ENCODE results near the gene DAAM2. TPM values are rescaled to one million over a fixed set of nuclear protein-coding genes. Genes with fewer than 3 reads are reported as not detected.

The DAAM2 gene
- total RNA-seq, 4 donors from 2014 or later, result 25.9 to 84.0 (median 48.5) TPM

- Histone ChIP-seq H3K9me3 (no peaks in the 10 kb centered on the region), H3K27ac (peak overlapping the region; percentile 22 to 88 (median 57)), H3K27me3 (no peaks in the 10 kb centered on the region), H3K36me3 (no peaks in the 10 kb centered on the region), H3K4me3 (no peak overlapping the region), H3K4me1 (peaks cover 21 to 64% of the 10 kb centered on the region in 2 donors)
- intact Hi-C loops (cut with DNase I; ENCODE audit: low total_unique reads) (no loop called here), in situ Hi-C loops (cut with MboI; ENCODE audit: low sequenced_read_pairs in 4 of 4) (no loop called here)
- ATAC-seq, result peak; percentile 46 to 51
- DNase-seq, result no peak
- no peak for TF ChIP-seq POLR2A (IDR thresholded peaks at IDR 0.05)
- TF ChIP-seq, protein P1, sequence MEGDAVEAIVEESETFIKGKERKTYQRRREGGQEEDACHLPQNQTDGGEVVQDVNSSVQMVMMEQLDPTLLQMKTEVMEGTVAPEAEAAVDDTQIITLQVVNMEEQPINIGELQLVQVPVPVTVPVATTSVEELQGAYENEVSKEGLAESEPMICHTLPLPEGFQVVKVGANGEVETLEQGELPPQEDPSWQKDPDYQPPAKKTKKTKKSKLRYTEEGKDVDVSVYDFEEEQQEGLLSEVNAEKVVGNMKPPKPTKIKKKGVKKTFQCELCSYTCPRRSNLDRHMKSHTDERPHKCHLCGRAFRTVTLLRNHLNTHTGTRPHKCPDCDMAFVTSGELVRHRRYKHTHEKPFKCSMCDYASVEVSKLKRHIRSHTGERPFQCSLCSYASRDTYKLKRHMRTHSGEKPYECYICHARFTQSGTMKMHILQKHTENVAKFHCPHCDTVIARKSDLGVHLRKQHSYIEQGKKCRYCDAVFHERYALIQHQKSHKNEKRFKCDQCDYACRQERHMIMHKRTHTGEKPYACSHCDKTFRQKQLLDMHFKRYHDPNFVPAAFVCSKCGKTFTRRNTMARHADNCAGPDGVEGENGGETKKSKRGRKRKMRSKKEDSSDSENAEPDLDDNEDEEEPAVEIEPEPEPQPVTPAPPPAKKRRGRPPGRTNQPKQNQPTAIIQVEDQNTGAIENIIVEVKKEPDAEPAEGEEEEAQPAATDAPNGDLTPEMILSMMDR (IDR thresholded peaks at IDR 0.05 in 4 of 5, conservative IDR thresholded peaks at IDR 0.05 in 1 of 5), result no peak
These were observed 51.3 kb downstream of the DAAM2 start for GRCh38 chr6:39843305-39844020.

DNA sequence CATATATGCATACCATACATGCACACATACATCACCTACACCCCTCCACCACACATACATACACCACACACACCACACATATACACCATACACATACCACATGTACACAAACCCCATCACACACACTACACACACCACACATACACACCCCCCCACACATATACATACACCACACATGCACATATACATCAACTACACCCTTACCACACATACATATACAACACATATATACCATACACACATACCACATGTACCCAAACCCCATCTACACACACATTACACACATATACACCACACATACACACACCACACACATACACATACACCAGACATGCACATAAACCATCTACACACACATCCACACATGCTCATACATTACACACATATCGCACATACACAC, 52.7 kb downstream of the DAAM2 start:
- H3K4me1 ChIP-seq, result peaks cover 10 to 52% of the 10 kb centered on the region in 2 donors
- no peaks in the 10 kb centered on the region for H3K9me3 ChIP-seq
- H3K36me3 ChIP-seq, result no peaks in the 10 kb centered on the region
- H3K27me3 ChIP-seq, result no peaks in the 10 kb centered on the region
- no peak overlapping the region for H3K4me3 ChIP-seq
- intact Hi-C loops (cut with DNase I; ENCODE audit: low total_unique reads) (no loop called here), in situ Hi-C loops (cut with MboI; ENCODE audit: low sequenced_read_pairs in 4 of 4) (no loop called here)
- no peak overlapping the region for H3K27ac ChIP-seq
- no peak for TF ChIP-seq POLR2A (IDR thresholded peaks at IDR 0.05)
- TF ChIP-seq, protein P1 (IDR thresholded peaks at IDR 0.05 in 4 of 5, conservative IDR thresholded peaks at IDR 0.05 in 1 of 5), result no peak
- ATAC-seq, result no peak
- no peak for DNase-seq

DNA sequence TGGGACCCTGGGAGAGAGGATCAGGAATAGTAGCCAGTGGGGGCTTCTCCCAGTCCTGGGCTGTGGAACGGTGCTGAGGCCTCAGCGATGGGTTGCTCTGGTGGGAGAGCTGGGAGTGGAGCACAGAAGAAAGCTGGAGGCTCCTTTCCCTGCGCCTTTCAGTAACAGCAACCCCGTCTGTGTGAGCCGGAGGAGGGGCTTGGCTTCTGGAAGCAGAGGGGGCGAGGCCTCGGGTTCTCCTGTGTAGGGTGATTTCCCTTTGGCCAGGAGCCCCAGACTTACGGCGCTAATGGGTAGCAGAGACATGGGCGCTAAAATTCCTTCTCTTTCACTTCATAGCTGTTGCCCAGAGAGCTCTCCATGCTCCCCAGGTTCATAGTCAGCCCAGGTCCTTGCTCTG, 55.0 kb downstream of the DAAM2 start:
- Histone ChIP-seq H3K4me3 (no peak overlapping the region), H3K9me3 (no peaks in the 10 kb centered on the region), H3K27ac (peak overlapping the region in 3 of 4 donors; percentile 1 to 28 (median 17)), H3K27me3 (no peaks in the 10 kb centered on the region), H3K4me1 (peaks cover 6 to 49% of the 10 kb centered on the region in 2 donors), H3K36me3 (no peaks in the 10 kb centered on the region)
- TF ChIP-seq, protein P1 (IDR thresholded peaks at IDR 0.05 in 4 of 5, conservative IDR thresholded peaks at IDR 0.05 in 1 of 5), result no peak
- no peak for TF ChIP-seq POLR2A (IDR thresholded peaks at IDR 0.05)
- DNase-seq (no peak), ATAC-seq (no peak)
- intact Hi-C loops (cut with DNase I; ENCODE audit: low total_unique reads) (no loop called here), in situ Hi-C loops (cut with MboI; ENCODE audit: low sequenced_read_pairs in 4 of 4) (no loop called here)

- Histone ChIP-seq H3K27ac (peak overlapping the region in 2 of 4 donors; percentile 17 to 25), H3K27me3 (no peaks in the 10 kb centered on the region), H3K4me3 (no peak overlapping the region), H3K36me3 (no peaks in the 10 kb centered on the region), H3K9me3 (no peaks in the 10 kb centered on the region), H3K4me1 (peaks cover 6 to 47% of the 10 kb centered on the region in 2 donors)
- DNase-seq, result no peak
- TF ChIP-seq, protein P1 (IDR thresholded peaks at IDR 0.05 in 4 of 5, conservative IDR thresholded peaks at IDR 0.05 in 1 of 5), result no peak
- TF ChIP-seq POLR2A (IDR thresholded peaks at IDR 0.05), result no peak
- no peak for ATAC-seq
- intact Hi-C loops (cut with DNase I; ENCODE audit: low total_unique reads), result no loop called here
- in situ Hi-C loops (cut with MboI; ENCODE audit: low sequenced_read_pairs in 4 of 4), result no loop called here
These were observed 56.0 kb downstream of the DAAM2 start for GRCh38 chr6:39848171-39848570.

All from gastrocnemius medialis (tissue), 4 donors.